Lower leg skin (tissue), 4 donors: Measurements from ENCODE around the gene SPTB. TPM values are rescaled to one million over a fixed set of nuclear protein-coding genes. Genes with fewer than 3 reads are reported as not detected.

Experiments used
- DNase-seq, 2 donors: peaks; one replicate each; pipeline ENCODE4 v3.0.0-alpha.2; 2019; ENCODE audit warnings: low spot score in 2 of 2
- H3K4me3 ChIP-seq: fragments of 200-600 bp; sonication (generic); 2 replicates; pipeline ENCODE4 v1.5.1; 2017; ENCODE audit warnings: mild to moderate bottlenecking, low read depth; ENCODE audit not compliant: poor library complexity, severe bottlenecking
- POLR2A ChIP-seq, 2 donors: fragments of 450-650 bp; IDR thresholded peaks; one replicate each; pipeline ENCODE4 v1.6.1; 2016 to 2017; ENCODE audit warnings: antibody characterized with exemption in 2 of 2, mild to moderate bottlenecking in 1 of 2, moderate library complexity in 1 of 2
- WGBS, 2 donors: methylation state at CpG; one replicate each; pipeline ENCODE4 v1.1.5; 2018; 5-methylcytosine and 5-hydroxymethylcytosine counted together
- intact Hi-C: fragments of 100-400 bp; cut with DNase I; formaldehyde crosslinking; loops from one replicate; pipeline ENCODE4 v1.15.0; 2023; ENCODE audit warnings: low total_unique reads
- total RNA-seq, 4 donors: library from RNA; depleted of rRNA; stranded (reverse); fragments of >200 nt; gene quantifications; one replicate each; pipeline ENCODE4 v1.1.0, GENCODE V29; 2016
- TF ChIP-seq, protein P1 (sequence below), 3 donors: fragments of 450-650 bp; IDR thresholded peaks; one replicate each; pipeline ENCODE4 v1.5.1; 2016; ENCODE audit warnings: antibody characterized with exemption in 3 of 3, mild to moderate bottlenecking in 3 of 3, moderate library complexity in 2 of 3

Gene SPTB
- total RNA-seq, 4 donors from 2014 or later: 0.34 to 1.3 (median 0.92) TPM

DNA sequence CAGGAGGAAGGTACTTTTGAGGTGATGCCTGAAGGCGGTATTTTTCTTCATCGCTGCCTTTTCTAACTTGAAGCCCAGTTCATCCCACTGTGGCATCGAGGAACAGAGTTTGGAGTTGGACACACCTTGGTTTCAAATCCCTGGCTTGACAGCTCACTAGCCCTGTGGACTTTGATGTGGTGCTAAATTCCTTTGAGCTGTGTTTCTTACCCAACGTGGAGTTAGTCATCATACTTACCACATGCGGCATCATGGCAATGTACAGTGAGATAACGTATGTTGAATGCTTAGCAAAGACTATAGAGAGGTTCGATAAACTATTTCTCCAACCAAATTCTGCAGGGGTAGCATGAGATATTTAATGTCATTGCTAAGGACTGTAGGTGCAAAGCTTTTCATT, 172.0 kb downstream of the SPTB start:
- DNase-seq: peak in 1 of 2 donors; percentile 76
- H3K4me3 ChIP-seq: no peak overlapping the region
- intact Hi-C loops: no loop called here
- 42% methylated on average over 7 of the region's 7 CpGs for WGBS, 2 donors
- TF ChIP-seq POLR2A (IDR thresholded peaks at IDR 0.05): no peak
- TF ChIP-seq, protein P1, sequence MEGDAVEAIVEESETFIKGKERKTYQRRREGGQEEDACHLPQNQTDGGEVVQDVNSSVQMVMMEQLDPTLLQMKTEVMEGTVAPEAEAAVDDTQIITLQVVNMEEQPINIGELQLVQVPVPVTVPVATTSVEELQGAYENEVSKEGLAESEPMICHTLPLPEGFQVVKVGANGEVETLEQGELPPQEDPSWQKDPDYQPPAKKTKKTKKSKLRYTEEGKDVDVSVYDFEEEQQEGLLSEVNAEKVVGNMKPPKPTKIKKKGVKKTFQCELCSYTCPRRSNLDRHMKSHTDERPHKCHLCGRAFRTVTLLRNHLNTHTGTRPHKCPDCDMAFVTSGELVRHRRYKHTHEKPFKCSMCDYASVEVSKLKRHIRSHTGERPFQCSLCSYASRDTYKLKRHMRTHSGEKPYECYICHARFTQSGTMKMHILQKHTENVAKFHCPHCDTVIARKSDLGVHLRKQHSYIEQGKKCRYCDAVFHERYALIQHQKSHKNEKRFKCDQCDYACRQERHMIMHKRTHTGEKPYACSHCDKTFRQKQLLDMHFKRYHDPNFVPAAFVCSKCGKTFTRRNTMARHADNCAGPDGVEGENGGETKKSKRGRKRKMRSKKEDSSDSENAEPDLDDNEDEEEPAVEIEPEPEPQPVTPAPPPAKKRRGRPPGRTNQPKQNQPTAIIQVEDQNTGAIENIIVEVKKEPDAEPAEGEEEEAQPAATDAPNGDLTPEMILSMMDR (IDR thresholded peaks at IDR 0.05): no peak

DNA sequence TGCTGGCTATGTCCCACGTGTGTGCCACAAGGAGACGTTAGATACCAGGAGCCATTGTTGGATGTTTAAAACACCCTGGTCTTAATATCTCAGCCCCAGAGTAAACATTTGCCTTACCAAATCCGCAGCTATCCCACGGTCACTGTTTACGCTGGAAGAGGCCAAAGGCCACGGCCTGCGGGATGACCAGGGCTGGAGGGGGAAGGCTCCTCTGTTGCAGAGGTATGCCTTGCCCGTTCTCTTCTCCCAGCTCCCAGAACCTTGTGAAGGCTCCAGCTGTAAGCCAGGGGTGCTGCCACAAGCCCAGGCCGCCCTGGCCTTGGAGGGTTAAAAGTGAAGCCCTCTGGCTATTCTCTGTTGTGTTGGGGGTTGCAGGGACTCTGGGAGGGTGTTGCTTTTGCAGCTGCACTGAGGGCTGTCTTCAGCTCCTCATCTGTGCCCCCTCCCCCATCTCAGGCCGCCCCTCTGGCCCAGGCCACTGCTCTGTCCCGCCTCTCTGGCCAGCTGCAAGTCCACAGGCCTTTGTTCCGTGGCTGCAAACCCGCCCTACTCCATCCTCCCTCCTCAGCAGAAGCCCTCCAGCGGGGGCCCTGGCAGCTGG, 173.0 kb downstream of the SPTB start:
- intact Hi-C loops: no loop called here
- WGBS, 2 donors: 57 to 74% methylated on average over 12 to 14 of the region's 14 CpGs
- TF ChIP-seq POLR2A (IDR thresholded peaks at IDR 0.05): no peak
- TF ChIP-seq, protein P1 (IDR thresholded peaks at IDR 0.05): no peak
- H3K4me3 ChIP-seq: no peak overlapping the region
- DNase-seq: peak in 1 of 2 donors; percentile 81

DNA sequence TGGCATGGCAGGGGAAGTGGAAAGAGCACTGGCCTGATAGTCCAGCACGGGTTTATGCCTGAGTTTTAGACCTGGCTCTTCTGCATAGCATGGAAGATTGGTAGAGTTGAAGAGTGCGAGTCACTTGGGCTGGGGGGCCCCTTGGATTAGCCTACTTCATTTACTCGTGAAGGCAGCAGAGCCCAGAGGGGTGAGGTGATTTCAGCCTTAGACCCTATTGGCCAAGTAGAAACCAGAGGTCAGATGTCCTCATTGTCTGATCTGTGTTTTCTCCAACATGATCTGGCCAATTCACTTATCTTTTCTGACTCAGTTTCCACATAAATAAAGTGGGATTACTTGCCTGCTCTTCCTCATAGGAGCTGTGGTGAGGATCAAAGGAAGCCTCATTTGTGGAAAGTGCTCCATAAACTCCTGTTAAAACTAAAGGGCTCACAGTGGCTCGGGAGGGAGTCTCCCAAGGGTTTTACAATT, 173.6 kb downstream of the SPTB start:
- TF ChIP-seq, protein P1 (IDR thresholded peaks at IDR 0.05): no peak
- no peak for TF ChIP-seq POLR2A (IDR thresholded peaks at IDR 0.05)
- intact Hi-C loops: no loop called here
- DNase-seq: peak in 1 of 2 donors; percentile 68
- H3K4me3 ChIP-seq: no peak overlapping the region
- WGBS, 2 donors: 46 to 50% methylated on average over 4 of the region's 4 CpGs

DNA sequence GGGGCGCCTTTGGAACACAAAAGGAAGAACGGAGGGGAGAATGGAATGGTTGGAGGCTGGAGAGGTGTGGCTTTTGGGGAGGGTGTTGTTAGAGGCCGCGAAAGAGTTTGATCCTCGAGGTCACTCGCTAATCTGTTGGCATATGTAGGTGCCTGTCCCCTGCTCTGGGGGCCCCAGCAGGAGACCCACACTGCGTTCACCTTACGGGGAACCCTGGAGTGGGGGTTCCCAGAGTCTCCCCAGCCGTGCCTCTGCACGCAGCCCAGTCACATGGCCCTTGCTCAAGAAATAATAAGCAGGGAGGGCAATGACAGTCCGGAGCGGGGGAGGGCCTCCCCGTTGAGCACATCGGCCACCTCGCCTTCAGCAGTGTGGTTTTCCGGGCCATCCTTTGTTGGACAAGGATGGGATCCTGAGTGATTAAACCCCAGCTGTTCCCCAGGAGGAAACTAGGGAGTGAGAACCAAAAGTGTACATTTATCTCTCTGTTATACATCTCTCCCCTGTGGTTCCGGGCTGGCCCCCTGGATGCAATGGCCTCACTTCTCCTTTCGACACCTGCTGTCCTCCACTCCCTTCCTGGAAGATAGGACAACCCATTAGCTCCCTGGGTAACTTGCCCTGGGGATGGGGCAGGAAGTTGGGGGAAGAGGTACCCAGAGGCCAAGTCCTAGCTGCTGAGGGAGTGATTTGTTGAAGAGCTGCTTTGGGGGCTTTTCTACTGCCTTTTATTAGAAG, 174.2 kb downstream of the SPTB start:
- DNase-seq: peak in 1 of 2 donors; percentile 89
- TF ChIP-seq POLR2A (IDR thresholded peaks at IDR 0.05): no peak
- TF ChIP-seq, protein P1 (IDR thresholded peaks at IDR 0.05): no peak
- H3K4me3 ChIP-seq: peak overlapping the region; percentile 73
- 8 to 12% methylated on average over 16 to 18 of the region's 18 CpGs for WGBS, 2 donors
- intact Hi-C loops: no loop called here

DNA sequence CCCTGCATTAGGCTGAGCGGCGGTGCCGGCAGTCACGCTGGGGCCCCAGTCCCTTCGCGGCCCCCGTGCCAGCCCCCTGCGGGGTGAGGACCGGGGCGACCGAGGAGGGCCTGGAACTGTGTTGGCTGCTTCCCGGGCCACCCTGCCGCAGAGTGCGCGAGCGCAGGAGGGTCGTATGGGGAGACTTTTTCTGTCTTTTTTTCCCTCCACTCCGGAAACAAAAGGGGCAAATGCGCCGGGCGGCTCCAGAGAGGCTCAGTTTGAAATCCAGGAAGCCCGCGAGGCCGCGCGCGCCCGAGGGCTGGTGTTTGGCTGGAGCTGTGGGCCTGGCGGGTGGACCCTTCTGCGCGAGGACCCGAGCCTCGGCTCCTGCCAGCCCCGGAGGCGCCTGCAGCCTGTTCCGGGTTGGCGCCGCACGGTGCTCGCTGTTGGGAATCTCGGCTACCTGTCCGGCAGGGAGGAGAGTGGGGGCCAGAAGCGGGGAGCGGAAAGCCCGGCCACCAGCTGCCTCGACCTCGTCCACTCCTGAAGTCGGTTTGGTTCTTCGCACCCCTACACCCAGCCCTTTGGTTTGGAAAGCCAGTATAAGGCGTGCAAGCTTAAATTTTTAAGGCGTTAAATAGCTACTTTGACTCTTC, 174.8 kb downstream of the SPTB start:
- WGBS, 2 donors: 1 to 2% methylated on average over 40 to 49 of the region's 51 CpGs
- DNase-seq: peak in 1 of 2 donors; percentile 92

More for the DNA sequence above, 174.8 kb downstream of the SPTB start:
- intact Hi-C loops: no loop called here
- TF ChIP-seq, protein P1 (IDR thresholded peaks at IDR 0.05): no peak
- no peak for TF ChIP-seq POLR2A (IDR thresholded peaks at IDR 0.05)
- H3K4me3 ChIP-seq: peak overlapping the region; percentile 73
